K562 (cell line): ENCODE results near the gene ZNF275. TPM values are rescaled to one million over a fixed set of nuclear protein-coding genes. Genes with fewer than 3 reads are reported as not detected.

Experiments used
- ATAC-seq: fragments of 200-7000 bp; cut with Tn5 transposase; 3 replicates; pipeline ENCODE4 v1.9.1; 2020; ENCODE audit warnings: moderate library complexity
- BruUV-seq: library from RNA; stranded (reverse); fragments of 400-500 nt; replicated peaks from 2 replicates; lab custom pipeline; 2021; lab: Mats Ljungman, UMichigan
- CTCF ChIA-PET: fragments of 300-600 bp; formaldehyde crosslinking; extraction: SDS; loops from one replicate; lab custom pipeline; 2021; ENCODE audit warnings: low intra/inter-chr PET ratio; lab: Yijun Ruan, JAX
- POLR2A ChIA-PET: fragments of 300-600, 350-650 bp; sonication (Branson Sonifier 250); formaldehyde crosslinking; extraction: SDS; loops from one replicate; lab custom pipeline; 2021; ENCODE audit warnings: antibody characterized with exemption, inconsistent platforms; lab: Yijun Ruan, JAX
- DNase-seq, 4 experiments: peaks; one replicate each; pipeline versions ENCODE4 v3.0.0 to v3.0.0-alpha.2; 2011 to 2018; ENCODE audit warnings: low spot score in 3 of 4, mixed read lengths in 3 of 4; ENCODE audit errors: extremely low read depth in 1 of 4
- FAIRE-seq: peaks from 2 replicates; lab custom pipeline; 2011; peaks lifted over from hg19 to GRCh38; lab: Jason Lieb, UNC
- H2AFZ ChIP-seq: 2 replicates; pipeline ENCODE4 v1.6.0; 2011; ENCODE audit warnings: low read depth, low read length, control low read depth, inconsistent platforms
- H3K27ac ChIP-seq: fragments of 200-600 bp; 3 replicates; pipeline ENCODE4 v1.8.0; 2011; ENCODE audit warnings: low read depth, mild to moderate bottlenecking, control low read depth, inconsistent platforms, low read length, moderate library complexity, mixed read lengths; ENCODE audit errors: extremely low read depth
- H3K27me3 ChIP-seq, 2 experiments: fragments of 300-600 bp in 1 of 2; 2 replicates in 1 of 2; 3 replicates in 1 of 2; pipeline versions ENCODE4 v1.6.0 to v1.8.0; 2011; ENCODE audit warnings: inconsistent platforms in 2 of 2, low read length in 2 of 2, mild to moderate bottlenecking in 1 of 2, mixed read lengths in 1 of 2, moderate library complexity in 1 of 2; ENCODE audit not compliant: control insufficient read depth in 2 of 2, insufficient read depth in 2 of 2
- H3K36me3 ChIP-seq: fragments of 300-600 bp; 3 replicates; pipeline ENCODE4 v1.8.0; 2011; ENCODE audit warnings: mild to moderate bottlenecking, low read length, inconsistent platforms; ENCODE audit not compliant: control insufficient read depth, insufficient read depth
- H3K4me1 ChIP-seq, 2 experiments: fragments of 200-600 bp in 1 of 2; replicated peaks in 1 of 2; 2 replicates in 1 of 2; 3 replicates in 1 of 2; pipeline versions ENCODE4 v1.5.1 to v1.8.0; 2011; ENCODE audit warnings: inconsistent platforms in 2 of 2, low read length in 2 of 2, mild to moderate bottlenecking in 1 of 2, mixed read lengths in 1 of 2, moderate library complexity in 1 of 2; ENCODE audit not compliant: control insufficient read depth in 2 of 2, insufficient read depth in 2 of 2
- H3K4me2 ChIP-seq: 2 replicates; pipeline ENCODE4 v1.6.1; 2011; ENCODE audit warnings: low read length, control low read depth, inconsistent platforms, mixed read lengths; ENCODE audit not compliant: insufficient read depth
- H3K4me3 ChIP-seq: fragments of 200-600 bp; sonication (generic), shearing (Covaris generic); 2 replicates; pipeline ENCODE4 v1.5.1; 2016; ENCODE audit warnings: control low read depth, inconsistent platforms
- H3K79me2 ChIP-seq: fragments of 200-600 bp; 3 replicates; pipeline ENCODE4 v1.8.0; 2011; ENCODE audit warnings: low read length, inconsistent platforms; ENCODE audit not compliant: control insufficient read depth, insufficient read depth
- H3K9ac ChIP-seq, 2 experiments: 2 replicates each; pipeline versions ENCODE4 v1.6.0 to v1.6.1; 2011; ENCODE audit warnings: low read depth in 2 of 2, low read length in 2 of 2, control low read depth in 1 of 2, inconsistent platforms in 1 of 2, mild to moderate bottlenecking in 1 of 2, mixed read lengths in 1 of 2; ENCODE audit not compliant: insufficient read depth in 1 of 2
- H3K9me1 ChIP-seq: one replicate; pipeline ENCODE4 v1.6.0; 2011; ENCODE audit warnings: inconsistent platforms, mild to moderate bottlenecking, low read length, moderate library complexity; ENCODE audit not compliant: control insufficient read depth, insufficient read depth
- H3K9me3 ChIP-seq: replicated peaks from 2 replicates; pipeline ENCODE4 v1.5.1; 2011; ENCODE audit warnings: low read depth, low read length, inconsistent platforms; ENCODE audit not compliant: control insufficient read depth, insufficient read depth
- H4K20me1 ChIP-seq: replicated peaks from 2 replicates; pipeline ENCODE4 v1.6.1; 2011; ENCODE audit warnings: low read length, inconsistent platforms, mixed read lengths; ENCODE audit not compliant: control insufficient read depth, insufficient read depth
- CREB3L1 ChIP-seq: fragments of 450-650 bp; IDR thresholded peaks from 2 replicates; pipeline ENCODE4 v1.6.1; 2014; ENCODE audit warnings: low read depth, mild to moderate bottlenecking, moderate library complexity, borderline replicate concordance
- E2F1 ChIP-seq: sonication (generic); formaldehyde crosslinking; IDR thresholded peaks from 2 replicates; pipeline ENCODE4 v1.8.1; 2023; ENCODE audit warnings: mild to moderate bottlenecking, missing genetic modification reagents, moderate library complexity
- KLF16 ChIP-seq: IDR thresholded peaks from 2 replicates; pipeline ENCODE4 v1.6.1; 2016; ENCODE audit warnings: antibody characterized with exemption
- NCOA6 ChIP-seq: fragments of 450-650 bp; IDR thresholded peaks from 2 replicates; pipeline ENCODE4 v1.6.1; 2017; ENCODE audit warnings: mild to moderate bottlenecking
- POLR3A ChIP-seq: IDR thresholded peaks from 2 replicates; pipeline ENCODE4 v1.6.1; 2011; ENCODE audit warnings: borderline replicate concordance, mild to moderate bottlenecking, moderate library complexity; ENCODE audit not compliant: insufficient read length, insufficient read depth; ENCODE audit errors: extremely low read depth
- TEAD1 ChIP-seq, 2 experiments: fragments of 450-650 bp in 1 of 2; sonication (generic) in 1 of 2; formaldehyde crosslinking; IDR thresholded peaks; 2 replicates each; pipeline versions ENCODE4 v1.4.0 to v1.8.0; 2020 to 2022; ENCODE audit warnings: mild to moderate bottlenecking in 2 of 2, missing genetic modification reagents in 1 of 2
- ZNF324 ChIP-seq: fragments of 250-450 bp; sonication (Bioruptor Pico); IDR thresholded peaks from 2 replicates; pipeline ENCODE4 v1.4.0; 2020; ENCODE audit warnings: mild to moderate bottlenecking
- WGBS: fragments of 100-300 bp; shearing (Covaris generic); methylation state at CpG from one replicate; pipeline ENCODE4 v1.1.6; 2016; ENCODE audit warnings: low coverage, mixed read lengths; ENCODE audit not compliant: insufficient coverage; ENCODE audit errors: missing lambda C conversion rate; 5-methylcytosine and 5-hydroxymethylcytosine counted together
- in situ Hi-C: fragments of 300-500 bp; cut with MboI; formaldehyde crosslinking; loops from 4 replicates; pipeline ENCODE4 v1.15.0; 2018; ENCODE audit warnings: inconsistent platforms, mixed read lengths
- intact Hi-C: fragments of 100-400 bp; cut with micrococcal nuclease; formaldehyde crosslinking; loops from 2 replicates; pipeline ENCODE4 v1.14.2; 2022
- polyA plus RNA-seq, 8 experiments: library from polyadenylated mRNA; depleted of rRNA in 4 of 8; stranded (reverse) in 5 of 8; unstranded in 3 of 8; fragments of >200 nt; fragmentation: Nextera tagmentation in 2 of 8; fragmentation: Illumina TruSeq in 1 of 8; extraction: Ambion mirVana in 2 of 8; extraction: Trizol in 1 of 8; gene quantifications; 2 replicates each; pipeline versions ENCODE4 v1.2.1 to v1.2.3, GENCODE V29; 2011 to 2014; ENCODE audit warnings: inconsistent platforms in 1 of 8, missing spikeins in 1 of 8
- total RNA-seq, 7 experiments: library from RNA; depleted of rRNA in 6 of 7; stranded (reverse); fragments of >200 nt in 6 of 7; fragmentation: Illumina TruSeq in 2 of 7; extraction: Trizol in 2 of 7; gene quantifications; 2 replicates each; pipeline versions ENCODE4 v1.2.1 to v1.2.3, GENCODE V29; 2011 to 2021; ENCODE audit warnings: low replicate concordance in 1 of 7

The ZNF275 gene
- total and polyA plus RNA-seq, 9 of the 15 experiments (the other 6 are each of a cell fraction or from before 2014, with no cell fraction given): 2.1 to 19.1 (median 12.0) TPM

GRCh38 chrX:153342762-153343558 lies 9.0 kb downstream of the ZNF275 start (continued):
- TF ChIP-seq TEAD1 (CRISPR knock-in tag; IDR thresholded peaks at IDR 0.05) (no peak), E2F1 (CRISPR knock-in tag) (no peak), NCOA6 (no peak), ZNF324 (CRISPR knock-in tag) (no peak), CREB3L1 (no peak)

GRCh38 chrX:153343674-153344073 lies 9.7 kb downstream of the ZNF275 start:
- in situ Hi-C loops (no loop called here), intact Hi-C loops (no loop called here)
- Histone ChIP-seq H3K27ac (no peak overlapping the region), H3K4me3 (no peak overlapping the region), H2AFZ (no peak overlapping the region), H3K4me2 (no peak overlapping the region), H3K9ac (no peak overlapping the region), H3K27me3 (no peaks in the 10 kb centered on the region), H3K9me1 (no peaks in the 10 kb centered on the region), H3K4me1 (peaks cover 18 to 25% of the 10 kb centered on the region in 2 experiments), H3K36me3 (peaks cover 84% of the 10 kb centered on the region; the same call in 2 of the 3 replicates), H3K9me3 (no peaks in the 10 kb centered on the region; the same call in 1 of the 2 replicates), H4K20me1 (0 out of 2 replicates have a peak, but pooled peaks cover 3% of the 10 kb centered on the region), H3K79me2 (peaks cover 50% of the 10 kb centered on the region)
- FAIRE-seq (no peak), DNase-seq (no peak), ATAC-seq (no peak)
- WGBS: 83% methylated on average over 1 of the region's 2 CpGs
- ChIA-PET CTCF (no interaction called here), POLR2A (interaction anchor here (2.2 kb wide), 1 partner anchor 9 kb away, joined by 7 read pairs; no protein-coding TSS in a partner anchor)
- BruUV-seq: no TSS peak
- TF ChIP-seq POLR3A (no peak), KLF16 (no peak)
